GM21528 (cell line): ENCODE results near the gene MLPH.

Source experiments
- ATAC-seq: cut with Tn5 transposase; IDR thresholded peaks from one replicate; pipeline ENCODE4 v1.9.1; 2021; ENCODE audit warnings: mild to moderate bottlenecking, moderate library complexity; ENCODE audit not compliant: unreplicated experiment, low FRiP score

Gene MLPH, protein sequence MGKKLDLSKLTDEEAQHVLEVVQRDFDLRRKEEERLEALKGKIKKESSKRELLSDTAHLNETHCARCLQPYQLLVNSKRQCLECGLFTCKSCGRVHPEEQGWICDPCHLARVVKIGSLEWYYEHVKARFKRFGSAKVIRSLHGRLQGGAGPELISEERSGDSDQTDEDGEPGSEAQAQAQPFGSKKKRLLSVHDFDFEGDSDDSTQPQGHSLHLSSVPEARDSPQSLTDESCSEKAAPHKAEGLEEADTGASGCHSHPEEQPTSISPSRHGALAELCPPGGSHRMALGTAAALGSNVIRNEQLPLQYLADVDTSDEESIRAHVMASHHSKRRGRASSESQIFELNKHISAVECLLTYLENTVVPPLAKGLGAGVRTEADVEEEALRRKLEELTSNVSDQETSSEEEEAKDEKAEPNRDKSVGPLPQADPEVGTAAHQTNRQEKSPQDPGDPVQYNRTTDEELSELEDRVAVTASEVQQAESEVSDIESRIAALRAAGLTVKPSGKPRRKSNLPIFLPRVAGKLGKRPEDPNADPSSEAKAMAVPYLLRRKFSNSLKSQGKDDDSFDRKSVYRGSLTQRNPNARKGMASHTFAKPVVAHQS

DNA sequence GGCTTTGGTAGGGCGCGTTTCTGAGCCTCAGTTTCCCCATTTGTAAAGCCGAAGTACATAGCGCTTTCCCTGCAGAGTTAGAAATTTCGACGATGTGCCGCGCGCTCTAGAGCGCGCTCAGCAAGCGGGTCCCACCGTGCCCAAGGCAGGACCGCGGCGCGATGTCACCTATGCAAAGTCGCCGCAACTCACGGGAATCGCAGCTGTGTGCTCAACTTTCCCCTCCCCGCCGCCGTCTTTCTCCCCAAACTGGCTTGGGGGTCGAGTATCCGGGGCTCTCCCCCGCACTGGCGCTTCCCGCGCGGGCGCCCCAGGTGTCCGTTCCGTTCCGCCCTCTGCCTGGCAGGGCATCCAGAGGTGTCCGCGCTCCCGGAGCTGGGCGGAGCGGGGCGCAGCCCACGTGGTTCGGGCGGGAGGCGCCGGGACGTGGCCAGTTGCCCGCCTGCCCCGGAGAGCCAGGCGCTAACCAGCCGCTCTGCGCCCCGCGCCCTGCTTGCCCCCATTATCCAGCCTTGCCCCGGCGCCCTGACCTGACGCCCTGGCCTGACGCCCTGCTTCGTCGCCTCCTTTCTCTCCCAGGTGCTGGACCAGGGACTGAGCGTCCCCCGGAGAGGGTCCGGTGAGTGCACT lies at the start of gene MLPH:
Gene MLPH, plus strand, starts transcription at position 433 of the 630 bp plus-strand sequence. CDS start 6,176 bp downstream, outside the sequence.
- ATAC-seq, result no peak

- no peak for ATAC-seq
Measured at GRCh38 chr2:237437566-237437965, 49.5 kb upstream of the MLPH start.

GRCh38 chr2:237438080-237438940 lies 48.7 kb upstream of the MLPH start:
- ATAC-seq, result no peak

- no peak for ATAC-seq
Measured at GRCh38 chr2:237440819-237441281, 46.2 kb upstream of the MLPH start.

GRCh38 chr2:237441605-237442274 lies 45.3 kb upstream of the MLPH start:
- no peak for ATAC-seq

GRCh38 chr2:237444071-237444470 lies 43.0 kb upstream of the MLPH start:
- ATAC-seq, result no peak

DNA sequence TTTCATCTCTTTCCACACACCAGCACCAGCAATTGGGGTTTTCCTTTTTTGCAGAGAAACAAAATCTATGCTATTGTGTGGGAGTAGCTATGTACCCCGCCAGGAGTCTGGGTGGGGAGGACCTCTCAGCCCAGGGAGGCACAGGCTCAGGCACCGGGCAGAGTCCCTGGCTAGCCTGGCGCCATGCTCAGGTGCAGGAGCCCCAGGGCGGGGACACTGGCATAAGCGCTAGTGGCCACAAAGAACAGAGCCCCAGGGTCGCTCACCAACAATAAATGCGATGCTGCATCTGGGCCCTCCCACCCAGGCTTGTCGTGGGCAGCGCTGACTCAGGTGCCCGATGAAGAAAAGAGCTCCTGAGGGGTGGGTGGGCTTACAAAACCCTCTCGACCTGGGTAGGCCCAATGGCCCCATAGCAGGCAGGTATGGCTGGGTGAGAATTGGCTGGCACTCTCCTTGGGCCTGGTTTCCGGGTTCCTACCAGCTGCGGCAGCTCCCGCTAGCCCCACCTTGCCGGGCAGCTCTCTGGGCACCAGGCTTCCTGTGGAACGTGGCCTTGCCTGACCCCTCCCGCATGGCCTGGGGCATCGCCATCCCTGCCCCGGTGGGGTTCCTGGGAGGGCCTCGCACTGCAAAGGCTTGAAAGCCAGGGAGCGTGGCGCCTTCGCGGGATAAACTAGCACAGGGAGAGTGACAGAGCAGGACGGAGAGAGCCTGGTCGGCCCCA lies 41.3 kb upstream of the MLPH start:
- no peak for ATAC-seq

- ATAC-seq, result no peak
Measured at GRCh38 chr2:237446338-237446665, 40.7 kb upstream of the MLPH start.

- no peak for ATAC-seq
Measured at GRCh38 chr2:237447496-237447895, 39.6 kb upstream of the MLPH start.

DNA sequence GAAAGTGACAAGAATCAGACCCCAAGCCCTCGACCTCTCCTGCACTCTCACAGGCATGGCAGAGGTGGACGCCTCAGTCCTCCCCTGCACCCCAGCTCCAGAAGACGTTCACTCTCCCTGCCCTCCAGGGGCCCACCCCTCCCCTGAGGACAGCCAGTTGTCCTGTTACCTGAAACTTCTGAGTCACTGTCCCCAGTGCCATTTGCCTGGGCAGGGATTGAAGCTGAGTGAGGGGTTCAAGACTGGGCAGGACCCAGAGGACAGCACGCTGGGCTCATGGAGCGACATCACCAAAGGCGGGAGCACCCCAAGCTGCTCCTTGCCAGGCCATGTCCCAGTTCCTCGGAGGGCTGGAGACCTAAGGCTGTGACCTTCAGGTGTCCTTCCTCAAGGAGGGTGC lies 38.9 kb upstream of the MLPH start:
- no peak for ATAC-seq

DNA sequence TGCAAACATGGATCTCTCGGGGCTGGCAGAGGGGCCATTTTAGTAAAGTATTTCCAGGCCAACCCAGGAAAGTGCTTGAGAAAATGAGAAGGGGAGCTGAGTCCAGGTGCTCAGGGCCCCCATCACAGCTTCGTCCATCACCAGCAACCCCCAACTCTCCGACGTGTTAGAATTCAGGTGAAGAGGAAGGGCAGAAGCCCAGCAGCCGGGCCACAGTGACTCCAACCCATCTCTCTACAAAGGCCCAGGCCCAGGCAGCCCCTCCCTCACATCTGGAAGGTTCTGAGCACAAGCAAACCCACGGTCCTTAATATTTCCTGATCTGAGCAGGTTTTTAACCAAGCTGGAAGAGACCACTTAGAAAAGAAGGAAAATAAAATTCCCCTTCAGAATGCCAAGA lies 38.4 kb upstream of the MLPH start:
- no peak for ATAC-seq

GRCh38 chr2:237449193-237449881 lies 37.7 kb upstream of the MLPH start:
- no peak for ATAC-seq

DNA sequence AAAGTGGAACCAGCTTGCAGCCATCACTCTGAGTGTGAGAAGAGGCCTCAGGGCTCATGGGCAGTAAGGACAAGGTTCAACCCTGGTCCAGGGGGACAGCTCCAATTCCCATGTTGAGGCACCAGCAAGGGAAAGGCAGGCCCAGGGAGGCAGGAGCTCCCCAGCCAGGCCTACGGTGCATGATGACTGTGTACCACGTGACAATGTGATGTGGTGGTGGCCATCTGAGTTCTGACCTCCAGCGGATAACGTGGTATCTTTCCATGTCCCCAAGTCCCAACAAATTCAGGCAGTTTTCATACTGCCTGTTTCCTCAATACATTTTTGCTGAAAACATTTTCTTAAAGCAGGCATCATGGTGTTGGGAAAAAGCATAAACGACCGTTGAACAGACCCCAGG lies 36.9 kb upstream of the MLPH start:
- no peak for ATAC-seq

DNA sequence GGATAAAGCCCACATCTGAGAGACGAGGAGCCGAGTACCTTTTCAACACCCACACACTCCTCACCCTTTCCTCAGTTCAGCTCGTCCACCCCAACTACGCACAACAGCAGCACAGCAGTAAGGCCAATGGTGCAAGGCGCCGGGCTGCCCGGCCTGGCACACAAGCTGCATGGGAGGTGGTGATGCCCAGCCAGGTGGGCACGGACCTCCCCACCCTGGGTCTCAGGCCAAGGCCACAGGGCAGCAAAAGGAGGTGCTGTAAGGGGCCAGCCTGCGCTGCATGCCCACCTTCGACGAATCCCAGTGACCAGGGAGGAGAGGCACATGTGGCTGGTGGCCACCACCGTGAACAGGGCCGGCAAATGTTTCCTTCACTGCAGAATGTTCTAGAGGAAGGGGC lies 36.5 kb upstream of the MLPH start:
- ATAC-seq, result no peak

GRCh38 chr2:237451643-237452469 lies 35.2 kb upstream of the MLPH start:
- no peak for ATAC-seq

- ATAC-seq, result no peak
Measured at GRCh38 chr2:237452861-237453260, 34.2 kb upstream of the MLPH start.

DNA sequence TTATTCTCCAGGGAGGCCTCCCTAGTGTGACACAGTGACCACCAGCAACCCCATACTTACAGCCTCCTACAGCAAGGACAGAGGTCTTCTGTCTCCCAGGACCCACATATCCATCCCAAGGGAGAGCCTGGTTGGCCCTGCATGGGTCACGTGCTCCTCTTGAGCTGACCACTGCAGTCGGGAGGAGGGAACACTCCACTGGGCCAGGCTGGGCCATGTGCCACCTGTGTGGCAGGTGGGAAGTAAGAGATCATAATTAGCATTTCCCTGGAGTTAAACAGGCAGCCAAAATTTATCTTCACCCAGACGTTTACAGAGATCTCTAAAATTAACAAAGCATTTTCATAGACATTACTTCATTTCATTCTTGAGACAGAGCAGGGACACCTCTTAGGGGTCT lies 33.4 kb upstream of the MLPH start:
- no peak for ATAC-seq

- ATAC-seq, result no peak
Measured at GRCh38 chr2:237455764-237456163, 31.3 kb upstream of the MLPH start.
